GM21447 (cell line): Measurements from ENCODE around the gene NOX3.
A peak's percentile ranks its signal among the peaks of the same experiment; 100 is the strongest.

Source experiments
- ATAC-seq: cut with Tn5 transposase; IDR thresholded peaks from one replicate; pipeline ENCODE4 v1.9.1; 2021; ENCODE audit not compliant: unreplicated experiment

NOX3 gene

DNA sequence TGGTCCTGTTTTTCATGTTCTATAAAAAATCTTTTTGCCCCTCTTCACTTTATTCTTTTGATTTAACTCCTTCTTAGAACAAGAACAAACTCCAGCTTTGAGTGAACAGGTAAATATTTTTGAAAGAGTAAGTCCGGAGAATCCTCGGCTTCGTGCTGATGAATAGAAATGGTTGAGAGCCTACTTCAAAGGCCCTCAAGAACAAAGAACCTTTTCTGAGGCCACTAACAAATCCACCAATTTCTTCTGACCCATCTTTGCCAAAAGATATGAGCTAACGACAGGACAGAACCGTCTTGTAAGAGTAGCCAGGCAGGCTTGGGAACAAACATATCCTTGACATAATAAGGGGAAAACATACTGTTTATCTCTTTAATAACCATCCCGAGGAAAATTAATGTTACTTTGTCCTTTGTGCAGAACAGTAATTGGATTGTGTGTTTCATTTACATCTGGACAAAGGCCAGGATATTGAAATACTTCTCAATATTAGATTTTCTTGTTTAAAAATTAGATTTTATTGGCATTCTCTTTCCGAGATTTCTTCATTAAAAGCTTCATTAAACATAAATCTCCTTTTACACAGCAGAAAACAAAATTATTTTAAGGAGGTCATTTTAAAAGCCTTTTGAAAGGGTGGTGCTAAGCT, 52.9 kb downstream of the NOX3 start:
- no peak for ATAC-seq

DNA sequence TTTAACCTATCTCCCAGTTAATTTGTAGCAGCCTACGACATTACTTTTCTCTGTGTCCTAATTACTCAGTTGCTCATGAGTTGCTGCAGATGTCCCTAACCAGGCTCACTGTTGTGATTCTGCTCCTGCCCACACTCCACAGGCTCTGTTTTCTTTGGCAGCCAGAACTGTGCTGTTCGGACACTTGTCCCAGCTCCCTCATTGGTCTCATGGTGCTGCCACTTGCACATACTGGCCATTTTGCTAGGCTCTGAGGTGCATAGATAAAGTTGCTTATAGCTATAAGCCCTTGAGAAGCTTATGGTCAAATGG, 55.0 kb downstream of the NOX3 start:
- ATAC-seq = no peak

DNA sequence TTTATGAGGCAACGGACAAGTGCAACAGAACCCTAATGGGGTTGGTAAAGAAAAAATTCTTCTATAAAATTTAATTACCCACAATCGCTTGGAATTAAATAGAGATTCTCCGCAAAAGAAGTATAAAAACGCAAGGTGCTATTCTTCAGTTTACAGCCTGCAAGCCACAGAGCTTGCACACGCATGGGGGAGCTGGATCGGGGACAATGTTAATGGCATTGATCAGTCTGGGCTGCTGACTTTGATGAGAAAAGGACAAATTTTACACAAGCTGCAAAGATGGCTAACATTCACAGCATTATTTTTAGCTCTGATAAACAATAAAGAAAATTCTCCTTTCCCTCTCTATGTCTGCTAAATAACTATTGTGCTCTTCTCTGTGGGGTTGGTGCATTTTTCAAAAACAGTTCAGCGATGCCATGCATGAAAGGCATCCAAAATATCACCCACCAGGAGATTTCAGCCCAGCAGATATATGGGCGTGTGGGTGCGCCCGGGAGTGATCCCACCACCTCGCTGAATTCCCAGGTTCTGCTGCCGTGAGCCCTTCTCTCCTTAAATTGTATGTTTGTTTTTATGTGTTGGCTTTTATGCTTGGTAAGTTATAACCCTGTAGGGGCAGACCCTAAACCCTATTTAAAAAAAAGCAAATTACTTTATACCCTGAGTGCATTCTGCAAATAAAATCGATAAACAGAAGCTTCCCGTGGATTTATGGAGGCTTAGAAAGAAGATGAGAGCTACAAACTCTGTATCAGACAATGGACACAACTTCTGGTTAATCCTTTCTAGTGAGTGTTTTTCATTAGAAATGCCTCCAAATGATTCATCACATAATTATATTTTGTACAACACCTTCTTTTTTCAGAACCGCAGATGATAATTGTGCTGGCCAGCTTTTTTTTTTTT, 55.6 kb downstream of the NOX3 start:
- no peak for ATAC-seq

DNA sequence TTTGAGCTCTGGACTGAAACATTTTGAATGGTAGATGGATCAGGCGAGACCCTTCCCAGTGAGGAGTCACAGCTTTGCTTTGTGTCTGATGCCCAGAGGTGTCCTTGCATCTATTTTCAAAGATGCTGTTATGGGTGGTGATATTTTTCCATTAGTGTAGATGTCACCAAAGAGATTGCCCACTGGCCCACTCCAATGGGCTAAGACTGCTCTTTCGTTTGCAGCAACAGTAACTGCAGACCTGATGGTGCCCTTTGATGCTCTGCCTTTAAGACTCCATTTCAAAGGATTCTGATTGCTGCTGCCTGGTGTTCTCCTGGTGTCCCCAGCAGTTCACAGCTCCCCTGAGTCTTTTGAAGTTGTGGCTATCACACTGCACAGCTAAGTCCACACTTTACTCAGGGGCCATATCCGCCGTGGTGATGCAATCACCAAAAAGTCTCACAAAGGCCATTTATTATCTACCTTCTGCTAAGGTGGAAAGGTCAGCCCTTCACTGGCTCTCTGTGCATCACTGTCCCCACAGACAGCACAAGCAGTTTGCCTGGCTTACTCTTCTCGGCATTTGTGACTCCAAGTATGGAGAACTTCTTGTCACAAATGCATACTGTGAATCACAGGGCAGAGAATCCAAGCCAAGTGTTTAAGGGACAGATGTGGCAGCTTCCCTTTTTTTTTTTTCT, 56.4 kb downstream of the NOX3 start:
- no peak for ATAC-seq

DNA sequence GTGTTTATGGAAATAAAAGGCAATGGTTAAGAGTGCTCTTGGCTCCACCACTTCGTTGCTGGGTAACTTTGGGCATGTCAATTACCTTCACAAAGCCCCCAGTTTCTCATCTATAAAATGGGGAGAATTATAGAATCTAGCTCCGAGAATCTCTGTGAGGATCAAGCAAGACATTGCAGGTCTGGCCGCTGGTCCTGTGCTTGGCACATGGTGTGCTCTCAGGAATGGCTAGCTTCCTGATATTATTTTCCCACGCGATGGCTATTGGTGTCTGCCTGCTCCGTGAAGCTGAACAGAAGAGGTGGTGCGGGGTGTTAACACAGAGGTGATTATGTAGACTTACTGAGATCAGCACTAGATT, 57.0 kb downstream of the NOX3 start:
- ATAC-seq = no peak

DNA sequence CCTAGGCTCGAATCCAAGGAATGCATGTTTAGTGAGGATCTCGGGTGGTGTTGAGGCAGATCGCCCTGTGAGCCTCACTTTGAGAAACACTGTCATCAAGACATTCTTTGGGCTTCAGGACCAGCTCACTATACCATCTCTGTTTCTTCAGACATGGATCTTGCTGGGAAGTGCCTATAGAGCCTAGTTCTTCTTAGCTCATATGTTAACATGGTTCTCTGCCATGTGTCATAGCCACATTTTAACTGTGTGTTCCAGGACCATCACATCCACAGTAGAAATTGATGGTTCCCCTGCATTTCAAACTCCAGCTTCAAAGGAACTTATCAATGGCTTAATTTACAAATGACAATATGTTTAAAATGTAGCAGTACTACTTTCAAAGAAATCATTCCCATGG, 57.4 kb downstream of the NOX3 start:
- no peak for ATAC-seq

DNA sequence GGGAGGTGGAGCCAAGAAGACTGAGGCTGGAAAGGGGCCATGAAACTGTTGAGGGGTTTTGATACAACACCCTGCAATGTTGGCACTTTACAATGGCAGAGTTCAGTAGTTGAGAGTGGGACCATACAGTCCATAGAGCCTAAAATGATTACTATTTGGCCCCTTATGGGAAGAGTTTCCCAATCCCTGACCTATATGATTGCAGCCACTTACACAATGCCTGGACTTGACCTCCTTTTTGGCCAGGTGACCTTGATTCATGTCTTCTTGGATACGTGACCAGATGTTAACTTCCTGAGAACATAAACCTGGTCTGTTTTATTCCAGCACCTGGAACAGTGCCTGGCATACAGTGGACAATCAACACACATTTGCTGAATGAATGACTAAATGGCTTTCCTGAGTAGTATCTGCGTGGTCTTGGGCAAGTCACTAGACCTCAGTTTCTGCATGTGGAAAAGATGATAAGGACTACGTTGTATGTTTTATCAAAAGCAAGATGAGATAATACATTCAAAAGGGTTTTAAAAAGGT, 58.4 kb downstream of the NOX3 start:
- ATAC-seq = no peak

DNA sequence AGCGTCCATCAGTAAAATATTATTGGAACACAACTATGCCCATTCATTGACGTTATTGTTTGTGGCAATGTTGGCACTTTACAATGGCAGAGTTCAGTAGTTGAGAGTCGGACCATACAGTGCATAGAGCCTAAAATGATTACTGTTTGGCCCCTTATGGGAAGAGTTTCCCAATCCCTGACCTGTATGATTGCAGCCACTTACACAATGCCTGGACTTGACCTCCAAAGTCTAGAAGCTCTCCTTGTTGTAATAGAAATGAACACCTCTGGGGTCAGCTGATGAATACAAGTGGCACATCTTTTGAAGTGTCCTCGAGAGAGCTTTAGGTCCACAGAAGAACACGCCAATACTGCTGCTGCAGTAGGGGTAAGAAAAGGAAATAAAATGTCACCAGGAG, 59.0 kb downstream of the NOX3 start:
- no peak for ATAC-seq

DNA sequence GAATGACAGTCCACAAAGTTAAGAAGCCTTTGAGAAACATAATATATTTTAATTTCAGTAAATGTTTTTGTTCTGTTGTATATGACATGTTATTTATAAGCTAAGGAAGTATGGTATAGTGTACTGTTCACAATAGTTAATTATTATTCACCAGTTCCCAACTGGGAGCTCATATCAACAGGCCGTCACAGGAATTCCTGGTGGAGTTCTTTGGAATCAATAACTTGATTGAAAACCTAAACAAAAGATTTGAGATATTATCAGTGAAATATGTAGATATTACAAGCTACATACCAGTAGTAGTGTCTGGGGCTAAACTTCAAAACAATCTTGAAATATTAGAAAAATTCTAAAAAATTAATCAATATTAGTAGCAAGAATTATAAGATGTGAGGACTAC, 60.3 kb downstream of the NOX3 start:
- ATAC-seq = no peak

DNA sequence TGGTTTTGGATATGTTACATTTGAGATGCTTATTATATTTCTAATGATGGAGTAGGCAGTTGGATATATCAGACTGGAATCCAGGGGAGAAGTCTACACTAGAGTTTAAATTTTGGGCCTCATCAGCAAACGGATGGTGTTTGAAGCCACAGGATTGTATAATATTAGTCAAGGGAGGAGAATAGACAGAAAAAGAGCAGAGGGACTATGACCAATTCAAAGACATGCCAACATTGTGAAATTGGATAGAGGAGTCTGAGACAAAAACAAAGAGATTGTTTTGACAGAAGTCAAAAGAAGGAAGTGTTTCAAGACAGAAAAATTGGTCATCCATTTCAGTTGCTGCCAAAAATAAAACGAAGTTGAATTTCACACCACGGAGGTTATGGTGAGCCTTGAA, 66.5 kb downstream of the NOX3 start:
- no peak for ATAC-seq

DNA sequence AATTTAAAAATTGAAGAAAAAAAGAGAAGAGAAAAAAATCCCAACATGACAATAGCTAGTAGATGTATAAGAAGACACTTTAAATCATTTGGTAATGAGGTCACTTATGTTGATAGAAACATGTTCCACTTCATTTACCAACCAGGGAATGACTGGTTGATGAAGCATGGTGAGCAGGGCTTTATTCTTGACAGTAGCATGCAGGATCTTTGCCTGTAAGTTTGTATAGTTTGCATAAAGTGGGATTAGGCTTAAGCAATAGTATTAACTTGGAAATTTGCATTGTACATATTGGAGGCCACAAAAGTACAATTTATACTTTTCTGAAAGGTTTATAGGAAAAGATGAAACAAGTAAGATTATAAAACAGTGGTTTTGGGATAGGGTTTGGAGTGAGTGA, 67.0 kb downstream of the NOX3 start:
- ATAC-seq = no peak

DNA sequence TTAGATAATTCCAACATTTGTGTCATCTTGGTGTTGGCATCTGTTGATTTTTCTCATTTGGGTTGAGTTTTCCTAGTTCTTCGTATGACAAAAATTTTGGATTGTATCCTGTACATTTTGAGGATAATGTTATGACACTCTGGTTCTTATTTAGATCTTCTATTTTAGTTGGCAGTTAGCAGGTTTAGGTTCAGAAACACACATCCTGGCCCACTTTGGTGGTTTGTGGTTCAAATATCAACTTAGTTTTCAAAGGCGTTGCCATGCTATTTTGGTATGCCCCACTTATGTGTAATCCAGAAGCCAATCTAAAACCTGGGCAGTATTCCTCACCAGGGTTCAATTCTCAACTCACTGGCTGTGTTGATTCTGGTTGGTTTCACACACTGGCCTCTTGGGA, 68.2 kb downstream of the NOX3 start:
- ATAC-seq = no peak

DNA sequence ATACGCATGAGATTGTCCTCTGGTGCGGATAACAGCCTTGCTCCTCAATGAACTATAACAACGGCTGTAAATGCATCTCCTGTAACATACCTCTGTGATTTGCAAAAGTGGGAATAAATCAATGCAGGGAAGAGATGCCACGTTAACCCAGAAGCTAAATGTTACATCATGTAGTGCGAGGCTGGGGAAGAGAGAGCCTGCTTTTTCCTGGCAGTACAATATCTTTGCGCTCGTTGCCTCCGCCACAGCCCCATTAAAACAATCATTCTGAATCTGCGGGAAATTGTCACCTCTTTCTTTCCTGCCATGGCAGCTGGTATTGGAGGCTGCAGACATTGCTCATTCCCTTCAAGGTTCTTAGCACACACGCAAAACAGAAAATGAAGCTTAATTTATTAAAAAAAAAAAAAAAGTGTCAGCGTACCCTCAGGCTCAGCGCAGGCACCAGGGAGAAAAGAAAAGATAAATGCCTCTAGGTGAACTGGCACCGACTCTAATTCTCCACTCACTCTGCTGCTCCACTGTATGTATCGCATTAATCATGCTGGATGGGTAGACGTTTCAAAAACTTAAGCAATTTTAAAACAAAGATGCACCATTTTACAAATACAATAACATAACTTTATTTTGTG, 71.2 kb downstream of the NOX3 start:
- no peak for ATAC-seq

DNA sequence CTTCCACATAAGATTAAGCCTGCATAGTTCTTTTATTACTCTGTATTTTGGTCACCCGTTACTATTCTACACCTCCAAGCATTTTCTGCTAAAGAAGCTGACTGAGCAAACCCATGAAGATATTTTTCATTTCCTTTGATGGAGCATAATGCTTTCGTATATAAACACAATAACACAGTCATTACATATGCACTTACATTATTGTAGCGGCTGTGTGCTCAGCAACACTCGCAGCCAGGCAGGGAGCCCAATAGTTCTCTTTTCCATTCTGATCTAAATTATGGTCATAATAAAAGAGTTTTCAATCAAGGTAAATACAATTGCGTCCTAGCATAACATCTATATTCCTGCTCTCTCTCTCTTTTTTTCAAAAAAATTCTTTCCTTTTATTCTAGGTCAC, 71.7 kb downstream of the NOX3 start:
- ATAC-seq = no peak

DNA sequence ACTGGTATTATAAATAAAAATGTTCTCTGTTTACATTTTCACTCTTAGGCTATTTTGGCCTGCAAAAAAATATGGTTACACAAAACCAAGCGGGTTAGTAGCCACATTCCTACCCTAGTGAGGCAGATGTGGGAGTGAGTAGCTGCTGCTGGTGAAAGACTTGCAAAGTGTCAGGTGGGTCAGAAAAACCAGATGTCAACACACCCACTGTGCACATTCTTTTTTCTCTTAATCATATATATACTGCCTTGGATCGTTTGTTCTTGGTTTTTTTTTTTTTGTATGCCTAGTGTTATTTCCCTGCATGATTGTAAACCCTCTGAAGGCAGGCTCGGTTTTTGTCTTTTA, 73.3 kb downstream of the NOX3 start:
- ATAC-seq = no peak

DNA sequence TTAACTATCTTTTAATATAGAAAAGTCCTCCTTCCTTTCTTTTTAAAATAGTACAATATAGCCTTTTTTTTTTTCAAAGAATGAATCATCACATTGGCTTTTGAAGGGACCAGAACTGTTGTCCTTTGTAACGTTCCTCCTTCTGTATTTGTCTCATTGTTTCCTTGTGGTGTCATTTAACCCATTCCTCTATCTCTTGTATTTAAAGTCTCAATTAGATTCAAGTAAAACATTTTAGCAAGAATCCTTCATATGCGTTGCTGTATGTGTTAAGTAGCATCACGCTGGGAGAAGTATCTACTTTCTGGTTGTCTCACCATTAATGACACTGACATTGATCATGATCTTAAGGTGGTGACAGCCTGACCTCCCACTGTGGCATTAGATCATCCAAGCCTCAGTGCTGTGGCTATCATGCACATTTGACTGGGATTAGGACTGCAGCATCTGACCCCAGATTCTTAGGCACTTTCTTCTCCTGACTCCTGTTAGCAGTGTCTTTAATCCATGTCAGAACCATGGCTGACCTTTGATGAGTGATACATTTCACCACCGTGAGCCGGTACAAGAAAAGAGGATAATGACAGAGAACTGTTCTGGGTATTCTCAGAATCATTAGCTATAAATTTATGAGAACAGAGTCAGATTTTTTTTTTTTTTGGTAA, 73.8 kb downstream of the NOX3 start:
- ATAC-seq = no peak

DNA sequence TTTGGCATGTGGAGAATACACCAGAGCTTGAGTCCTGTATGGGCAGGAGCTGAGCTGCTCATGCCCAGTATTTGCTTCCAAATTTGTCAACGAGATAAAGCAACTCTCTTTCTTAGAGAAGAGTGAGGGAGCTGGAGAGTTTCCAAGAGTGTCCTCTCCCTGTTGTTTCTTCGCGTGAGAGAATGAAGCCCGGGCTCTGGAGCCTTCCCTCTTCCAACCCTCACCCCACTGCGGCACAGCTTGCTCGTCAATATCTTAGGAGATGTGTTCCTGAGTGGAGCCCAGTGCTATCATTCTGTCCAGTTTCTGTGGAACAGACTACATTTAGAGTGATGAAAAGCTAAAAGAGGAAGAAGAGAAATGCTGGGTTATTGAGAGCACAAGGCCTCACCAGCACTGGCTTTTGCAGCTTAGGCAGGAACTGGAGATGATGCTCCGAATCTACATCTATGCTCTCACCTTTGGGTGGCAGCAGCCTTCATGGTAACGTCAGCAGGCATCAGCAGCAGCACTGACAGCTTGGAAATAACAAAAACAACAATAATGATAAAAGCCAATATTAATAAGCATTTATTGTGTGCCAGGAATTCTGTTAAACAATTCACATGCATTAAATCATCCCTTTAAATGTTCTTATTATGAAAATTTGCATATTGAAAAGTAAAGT, 74.8 kb downstream of the NOX3 start:
- no peak for ATAC-seq

DNA sequence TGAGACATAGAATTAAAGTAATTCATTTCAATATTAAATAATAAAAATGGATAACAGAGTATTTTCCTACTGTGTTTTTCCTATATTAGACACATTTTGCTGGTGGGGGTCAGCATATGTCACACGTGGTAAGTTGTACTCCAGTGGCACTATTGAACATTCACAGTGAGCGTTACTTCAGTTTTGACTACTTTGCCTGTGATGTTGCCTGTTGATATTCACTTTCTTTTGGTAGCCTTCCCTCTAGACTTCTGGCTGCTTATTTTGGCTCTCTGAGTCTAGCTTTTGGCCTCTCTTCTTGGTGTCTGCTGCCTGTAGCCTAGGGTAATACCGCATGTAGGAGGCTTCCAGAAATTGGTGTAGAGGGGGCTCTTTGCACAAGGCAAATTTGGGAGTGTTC, 76.9 kb downstream of the NOX3 start:
- ATAC-seq = no peak

DNA sequence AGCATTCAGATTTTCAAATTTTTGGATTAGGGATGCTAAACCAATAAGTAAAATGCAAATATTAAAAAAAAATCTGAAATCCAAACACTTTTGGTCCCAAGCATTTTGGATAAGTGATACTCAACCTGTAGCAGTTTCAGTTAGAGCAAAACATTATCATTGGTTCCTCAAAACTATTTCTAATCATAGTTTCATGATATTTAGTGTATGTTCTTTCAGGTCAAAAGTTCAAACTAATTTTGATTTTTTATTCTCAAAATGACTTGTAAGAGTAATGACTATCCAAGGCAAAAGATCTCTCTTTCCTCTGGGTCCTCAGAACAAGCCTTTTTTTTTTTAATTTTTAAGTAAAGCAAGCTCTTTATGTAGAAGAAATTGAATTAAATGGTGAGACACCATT, 77.4 kb downstream of the NOX3 start:
- ATAC-seq = peak; percentile 66

DNA sequence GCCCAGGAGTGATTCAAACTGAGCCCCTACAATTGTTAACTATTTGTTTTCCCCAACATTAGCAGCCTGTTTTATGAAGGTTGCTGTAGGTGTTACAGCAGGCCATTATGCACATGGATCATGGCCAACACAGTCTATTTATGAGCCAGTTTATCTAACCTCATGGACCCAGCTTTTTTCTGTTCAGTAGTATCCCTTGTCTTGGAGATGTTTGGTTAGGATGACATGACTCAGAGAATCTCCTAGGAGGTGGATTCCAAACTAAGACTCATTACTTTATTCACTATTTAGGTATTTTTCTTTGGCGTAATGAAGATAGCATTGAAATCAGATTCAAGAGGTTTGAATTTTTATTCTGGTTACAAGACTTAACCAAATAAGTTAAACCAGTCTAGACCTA, 78.6 kb downstream of the NOX3 start:
- no peak for ATAC-seq

DNA sequence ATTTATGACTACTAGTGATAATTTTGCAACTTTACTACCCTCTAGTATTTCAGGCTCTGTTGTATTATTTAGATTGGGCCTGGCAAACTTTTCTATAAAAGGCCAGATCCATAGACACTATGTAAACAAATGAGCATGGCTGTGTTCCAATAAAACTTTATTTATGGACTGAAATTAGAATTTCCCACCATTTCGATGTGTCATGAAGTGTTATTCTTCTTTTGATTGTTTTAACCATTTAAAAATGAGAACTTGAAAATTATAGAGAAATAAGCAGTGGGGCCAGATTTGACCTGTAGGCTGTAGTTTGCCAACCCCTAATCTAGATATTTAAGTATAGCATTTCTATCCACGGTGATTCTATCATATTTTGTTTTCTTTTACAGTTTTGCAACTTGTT, 79.8 kb downstream of the NOX3 start:
- ATAC-seq = no peak
